ENCODE results near the gene JARID2.

DNA sequence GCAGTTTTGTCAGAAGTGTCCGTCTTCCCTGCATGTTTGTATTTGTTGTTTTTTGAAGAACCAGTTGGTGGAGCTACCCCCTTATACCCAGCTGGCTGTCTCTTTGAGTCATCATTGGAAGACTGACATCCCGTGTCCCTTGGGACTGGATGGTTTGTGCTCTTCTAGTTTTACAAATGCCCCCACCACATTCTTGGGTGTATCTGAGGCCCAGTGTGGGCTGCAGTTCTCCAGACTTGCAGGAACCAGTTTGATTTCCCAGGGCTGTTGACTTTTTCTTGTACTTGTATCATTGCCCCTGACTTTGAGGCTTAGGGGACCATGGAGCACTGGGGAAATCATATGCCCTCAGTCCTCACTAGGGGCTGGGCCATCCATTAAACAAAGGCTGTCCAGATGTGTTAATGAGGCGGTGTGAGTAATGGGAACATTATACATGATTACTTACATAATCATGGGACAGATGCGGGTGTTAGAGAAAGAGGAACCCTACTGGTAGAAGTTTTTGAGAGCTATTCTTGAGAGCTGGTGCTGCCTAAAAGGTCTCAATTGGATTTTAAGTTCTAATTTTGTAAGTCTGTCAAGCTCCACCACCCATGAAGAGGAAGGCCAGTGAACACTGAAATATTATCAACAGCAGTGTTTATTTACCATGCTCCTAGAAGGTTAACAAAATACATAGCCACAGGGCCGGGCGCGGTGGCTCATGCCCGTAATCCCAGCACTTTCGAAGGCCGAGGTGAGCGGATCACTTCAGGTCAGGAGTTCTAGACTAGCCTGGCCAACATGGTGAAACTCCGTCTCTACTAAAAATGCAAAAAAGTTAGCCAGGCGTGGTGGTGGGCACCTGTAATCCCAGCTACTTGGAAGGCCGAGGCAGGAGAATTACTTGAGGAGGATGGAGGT lies 8.5 kb downstream of the JARID2 start:
- TF ChIP-seq, protein P1, sequence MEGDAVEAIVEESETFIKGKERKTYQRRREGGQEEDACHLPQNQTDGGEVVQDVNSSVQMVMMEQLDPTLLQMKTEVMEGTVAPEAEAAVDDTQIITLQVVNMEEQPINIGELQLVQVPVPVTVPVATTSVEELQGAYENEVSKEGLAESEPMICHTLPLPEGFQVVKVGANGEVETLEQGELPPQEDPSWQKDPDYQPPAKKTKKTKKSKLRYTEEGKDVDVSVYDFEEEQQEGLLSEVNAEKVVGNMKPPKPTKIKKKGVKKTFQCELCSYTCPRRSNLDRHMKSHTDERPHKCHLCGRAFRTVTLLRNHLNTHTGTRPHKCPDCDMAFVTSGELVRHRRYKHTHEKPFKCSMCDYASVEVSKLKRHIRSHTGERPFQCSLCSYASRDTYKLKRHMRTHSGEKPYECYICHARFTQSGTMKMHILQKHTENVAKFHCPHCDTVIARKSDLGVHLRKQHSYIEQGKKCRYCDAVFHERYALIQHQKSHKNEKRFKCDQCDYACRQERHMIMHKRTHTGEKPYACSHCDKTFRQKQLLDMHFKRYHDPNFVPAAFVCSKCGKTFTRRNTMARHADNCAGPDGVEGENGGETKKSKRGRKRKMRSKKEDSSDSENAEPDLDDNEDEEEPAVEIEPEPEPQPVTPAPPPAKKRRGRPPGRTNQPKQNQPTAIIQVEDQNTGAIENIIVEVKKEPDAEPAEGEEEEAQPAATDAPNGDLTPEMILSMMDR (IDR thresholded peaks at IDR 0.05; ENCODE audit: low read length): no peak
- no peak for TF ChIP-seq EZH2phosphoT487 (IDR thresholded peaks at IDR 0.05; ENCODE audit: low read length)
